ENCODE data around the gene TRAP1. TPM values are rescaled to one million over a fixed set of nuclear protein-coding genes. Genes with fewer than 3 reads are reported as not detected.

Gene TRAP1
- total RNA-seq, 1 experiment from 2014 or later, result 416 TPM

GRCh38 chr16:3701531-3701930 lies 15.8 kb downstream of the TRAP1 start:
- H2AFZ ChIP-seq (ENCODE audit: low read depth, low read length, poor library complexity, severe bottlenecking), result no peak overlapping the region
- no peaks in the 10 kb centered on the region for H3K4me1 ChIP-seq (ENCODE audit: control insufficient read depth in 1 of 2, insufficient read depth in 2 of 2, low read length in 2 of 2)
- no TSS peak for BruUV-seq (replicated peaks)
- intact Hi-C loops (cut with micrococcal nuclease), result no loop called here
- peaks cover 12% of the 10 kb centered on the region; the same call in 1 of the 2 replicates for H4K20me1 ChIP-seq (ENCODE audit: insufficient read depth)
- H3K4me3 ChIP-seq (replicated peaks in 1 of 2; ENCODE audit: low read depth in 1 of 2, low read length in 2 of 2), result no peak overlapping the region
- H3K9me3 ChIP-seq (ENCODE audit: control insufficient read depth in 1 of 2, insufficient read depth in 1 of 2, low read depth in 1 of 2, low read length in 2 of 2), result no peaks in the 10 kb centered on the region
- H3K4me2 ChIP-seq (ENCODE audit: low read length), result no peak overlapping the region
- ChIA-PET CTCF (interaction anchor here (1.3 kb wide), 1 partner anchor 11 kb away, joined by 3 read pairs; no protein-coding TSS in a partner anchor), RAD21 (ENCODE audit: low non-redundant PET in 1 of 2, low total read pairs in 2 of 2, uncharacterized antibody in 2 of 2, unreplicated experiment in 2 of 2) (no interaction called here), POLR2A (no interaction called here)
- H3K27me3 ChIP-seq (ENCODE audit: insufficient read depth, low read length), result no peaks in the 10 kb centered on the region
- no peak overlapping the region for H3K27ac ChIP-seq (ENCODE audit: low read depth, low read length)
- H3K9me2 ChIP-seq (ENCODE audit: insufficient read depth), result no peaks in the 10 kb centered on the region
- no peaks in the 10 kb centered on the region; a peak in 4 of 4 replicates for H3K36me3 ChIP-seq (ENCODE audit: control insufficient read depth in 1 of 2, insufficient read depth in 2 of 2, low read length in 2 of 2)
- peaks cover 96% of the 10 kb centered on the region for H3K79me2 ChIP-seq (ENCODE audit: insufficient read depth, low read length)
- ATAC-seq, result no peak
- no peak for DNase-seq (ENCODE audit: low read depth, low spot score)
- no peak overlapping the region for H3K9ac ChIP-seq (ENCODE audit: low read length)
- no peak for TF ChIP-seq SP1 (IDR thresholded peaks at IDR 0.05; ENCODE audit: low read depth)
- no peak for TF ChIP-seq EGR1 (IDR thresholded peaks at IDR 0.05; ENCODE audit: low read depth)
- TF ChIP-seq CTCF (IDR thresholded peaks at IDR 0.05 in 2 of 3, conservative IDR thresholded peaks at IDR 0.05 in 1 of 3; ENCODE audit: borderline replicate concordance in 1 of 3, insufficient read depth in 1 of 3, low read depth in 2 of 3, low read length in 2 of 3), result no peak
- TF ChIP-seq TCF7L2 (IDR thresholded peaks at IDR 0.05; ENCODE audit: borderline replicate concordance, extremely low read depth, insufficient read depth, insufficient read length), result no peak
- TF ChIP-seq RAD21 (IDR thresholded peaks at IDR 0.05; ENCODE audit: low read depth), result no peak
- no peak for TF ChIP-seq YY1 (IDR thresholded peaks at IDR 0.05; ENCODE audit: extremely low read depth, insufficient replicate concordance, low read depth, low read length)
- no peak for TF ChIP-seq SIN3A (IDR thresholded peaks at IDR 0.05; ENCODE audit: low read depth)
- TF ChIP-seq FOSL1 (IDR thresholded peaks at IDR 0.05; ENCODE audit: low read depth), result no peak
- TF ChIP-seq ELF1 (IDR thresholded peaks at IDR 0.05; ENCODE audit: borderline replicate concordance, low read depth), result no peak
- no peak for TF ChIP-seq CBX3 (IDR thresholded peaks at IDR 0.05; ENCODE audit: low read depth)
- TF ChIP-seq ZFX (IDR thresholded peaks at IDR 0.05), result no peak
- no peak for TF ChIP-seq ZNF274 (IDR thresholded peaks at IDR 0.05; ENCODE audit: low read depth, low read length)
